IMR-90 (cell line): ENCODE results near the gene SIN3B. TPM values are rescaled to one million over a fixed set of nuclear protein-coding genes. Genes with fewer than 3 reads are reported as not detected.

Source experiments
- ATAC-seq: fragments of 200-7000 bp; cut with Tn5 transposase; 2 replicates; pipeline ENCODE4 v1.9.1; 2020; ENCODE audit warnings: low read depth, mild to moderate bottlenecking, moderate library complexity
- BruUV-seq: library from RNA; stranded (reverse); fragments of 400-500 nt; replicated peaks from 2 replicates; lab custom pipeline; 2021; lab: Mats Ljungman, UMichigan
- CTCF ChIA-PET: fragments of 300-600 bp; formaldehyde crosslinking; extraction: SDS; loops from one replicate; lab custom pipeline; 2021; ENCODE audit warnings: antibody characterized with exemption; lab: Yijun Ruan, JAX
- POLR2A ChIA-PET: fragments of 300-600 bp; sonication (Branson Sonifier 250); formaldehyde crosslinking; loops from one replicate; lab custom pipeline; 2022; ENCODE audit warnings: antibody characterized with exemption; ENCODE audit not compliant: unreplicated experiment; lab: Charles Lee
- DNase-seq: peaks from one replicate; pipeline ENCODE4 v3.0.0; 2013
- H2AFZ ChIP-seq: replicated peaks from 2 replicates; pipeline ENCODE3; 2013; ENCODE audit warnings: low read length, mild to moderate bottlenecking; ENCODE audit not compliant: poor library complexity
- H2AK5ac ChIP-seq: 2 replicates; pipeline ENCODE4 v1.6.1; 2013; ENCODE audit warnings: low read depth, low read length, inconsistent platforms
- H2AK9ac ChIP-seq: replicated peaks from 2 replicates; pipeline ENCODE3; 2013; ENCODE audit warnings: mild to moderate bottlenecking, low read depth, low read length, moderate library complexity; ENCODE audit not compliant: poor library complexity
- H2BK120ac ChIP-seq: 2 replicates; pipeline ENCODE4 v1.6.1; 2013; ENCODE audit warnings: low read depth, low read length, inconsistent platforms
- H2BK15ac ChIP-seq: 3 replicates; pipeline ENCODE4 v1.6.1; 2013; ENCODE audit warnings: low read depth, low read length, inconsistent platforms
- H2BK20ac ChIP-seq: 2 replicates; pipeline ENCODE4 v1.6.1; 2013; ENCODE audit warnings: low read depth, mild to moderate bottlenecking, inconsistent platforms, low read length, moderate library complexity
- H2BK5ac ChIP-seq: 2 replicates; pipeline ENCODE4 v1.6.1; 2013; ENCODE audit warnings: mild to moderate bottlenecking, low read depth, low read length, inconsistent platforms; ENCODE audit not compliant: poor library complexity, severe bottlenecking
- H3K14ac ChIP-seq: replicated peaks from 2 replicates; pipeline ENCODE4 v1.6.1; 2013; ENCODE audit warnings: low read depth, low read length, inconsistent platforms
- H3K18ac ChIP-seq: 2 replicates; pipeline ENCODE4 v1.6.1; 2013; ENCODE audit warnings: low read depth, low read length, control low read depth
- H3K23ac ChIP-seq: 2 replicates; pipeline ENCODE4 v1.6.1; 2013; ENCODE audit warnings: low read depth, low read length, inconsistent platforms
- H3K27ac ChIP-seq: 2 replicates; pipeline ENCODE4 v1.5.1; 2013; ENCODE audit warnings: mild to moderate bottlenecking, control low read depth, low read length; ENCODE audit not compliant: insufficient read depth
- H3K27me3 ChIP-seq: 2 replicates; pipeline ENCODE4 v1.6.1; 2013; ENCODE audit warnings: low read length; ENCODE audit not compliant: control insufficient read depth, insufficient read depth
- H3K36me3 ChIP-seq: 2 replicates; pipeline ENCODE4 v1.6.1; 2013; ENCODE audit warnings: low read length, mixed read lengths; ENCODE audit not compliant: control insufficient read depth, insufficient read depth
- H3K4ac ChIP-seq: 2 replicates; pipeline ENCODE4 v1.6.1; 2013; ENCODE audit warnings: low read depth, low read length, inconsistent platforms
- H3K4me1 ChIP-seq: 2 replicates; pipeline ENCODE4 v1.6.1; 2013; ENCODE audit warnings: low read length, mixed read lengths; ENCODE audit not compliant: control insufficient read depth, insufficient read depth
- H3K4me2 ChIP-seq: 2 replicates; pipeline ENCODE4 v1.6.1; 2013; ENCODE audit warnings: low read depth, mild to moderate bottlenecking, control low read depth, low read length, moderate library complexity
- H3K4me3 ChIP-seq: 2 replicates; pipeline ENCODE4 v1.5.1; 2013; ENCODE audit warnings: low read depth, mild to moderate bottlenecking, control low read depth, low read length, moderate library complexity; ENCODE audit not compliant: insufficient read depth
- H3K56ac ChIP-seq: 2 replicates; pipeline ENCODE4 v1.6.1; 2013; ENCODE audit warnings: low read length, inconsistent platforms; ENCODE audit not compliant: insufficient read depth; ENCODE audit errors: extremely low read depth
- H3K79me1 ChIP-seq, 2 experiments: 2 replicates each; pipeline ENCODE4 v1.6.1; 2013; ENCODE audit warnings: low read length in 2 of 2, inconsistent platforms in 1 of 2, low read depth in 1 of 2
- H3K9ac ChIP-seq: 2 replicates; pipeline ENCODE4 v1.6.1; 2013; ENCODE audit warnings: low read depth, low read length, control low read depth
- H3K9me1 ChIP-seq: 2 replicates; pipeline ENCODE4 v1.6.1; 2013; ENCODE audit warnings: low read length, inconsistent platforms; ENCODE audit not compliant: insufficient read depth
- H3K9me3 ChIP-seq: 2 replicates; pipeline ENCODE4 v1.6.1; 2013; ENCODE audit warnings: low read length; ENCODE audit not compliant: control insufficient read depth, insufficient read depth
- H4K20me1 ChIP-seq: 2 replicates; pipeline ENCODE4 v1.6.1; 2013; ENCODE audit warnings: low read length, inconsistent platforms; ENCODE audit not compliant: insufficient read depth
- H4K5ac ChIP-seq: 2 replicates; pipeline ENCODE4 v1.6.1; 2013; ENCODE audit warnings: mild to moderate bottlenecking, low read depth, low read length, control low read depth
- H4K8ac ChIP-seq, 2 experiments: 2 replicates each; pipeline ENCODE4 v1.6.1; 2013; ENCODE audit warnings: low read depth in 2 of 2, low read length in 2 of 2, control low read depth in 1 of 2, inconsistent platforms in 1 of 2
- H4K91ac ChIP-seq: 2 replicates; pipeline ENCODE4 v1.6.1; 2013; ENCODE audit warnings: low read depth, low read length, inconsistent platforms; ENCODE audit not compliant: insufficient read depth
- BHLHE40 ChIP-seq: fragments of 150-350 bp; IDR thresholded peaks from 2 replicates; pipeline ENCODE4 v1.6.1; 2016; ENCODE audit warnings: mild to moderate bottlenecking, low read depth, low read length
- CEBPB ChIP-seq: IDR thresholded peaks from 2 replicates; pipeline ENCODE4 v1.6.1; 2012; ENCODE audit warnings: low read depth, low read length, improper control_type of control experiment
- CHD1 ChIP-seq: IDR thresholded peaks from 2 replicates; pipeline ENCODE4 v1.6.1; 2012; ENCODE audit warnings: low read depth, low read length, improper control_type of control experiment
- CTCF ChIP-seq: conservative IDR thresholded peaks from 2 replicates; pipeline ENCODE4 v1.5.1; 2012; ENCODE audit warnings: mild to moderate bottlenecking, low read depth, low read length, improper control_type of control experiment
- FOS ChIP-seq: fragments of 150-350 bp; IDR thresholded peaks from 2 replicates; pipeline ENCODE4 v1.6.1; 2016; ENCODE audit warnings: low read depth, low read length
- MAFK ChIP-seq: IDR thresholded peaks from 2 replicates; pipeline ENCODE4 v1.6.1; 2012; ENCODE audit warnings: low read depth, low read length, improper control_type of control experiment
- MAZ ChIP-seq: IDR thresholded peaks from 2 replicates; pipeline ENCODE4 v1.6.1; 2012; ENCODE audit warnings: low read depth, mild to moderate bottlenecking, low read length, improper control_type of control experiment, moderate library complexity, borderline replicate concordance
- MXI1 ChIP-seq: IDR thresholded peaks from 2 replicates; pipeline ENCODE4 v1.6.1; 2012; ENCODE audit warnings: low read depth, mild to moderate bottlenecking, low read length, moderate library complexity, borderline replicate concordance
- NFE2L2 ChIP-seq: fragments of 150-350 bp; IDR thresholded peaks from 2 replicates; pipeline ENCODE4 v1.6.1; 2016; ENCODE audit warnings: low read depth, mild to moderate bottlenecking, low read length
- POLR2A ChIP-seq: IDR thresholded peaks from 2 replicates; pipeline ENCODE4 v1.6.1; 2012; ENCODE audit warnings: mild to moderate bottlenecking, low read depth, low read length
- RAD21 ChIP-seq: IDR thresholded peaks from 2 replicates; pipeline ENCODE4 v1.6.1; 2012; ENCODE audit warnings: low read length, improper control_type of control experiment
- RCOR1 ChIP-seq: IDR thresholded peaks from 2 replicates; pipeline ENCODE4 v1.6.1; 2012; ENCODE audit warnings: mild to moderate bottlenecking, low read length, improper control_type of control experiment; ENCODE audit not compliant: insufficient replicate concordance
- RFX5 ChIP-seq: IDR thresholded peaks from 2 replicates; pipeline ENCODE4 v1.8.0; 2012; ENCODE audit warnings: low read depth, mild to moderate bottlenecking, low read length, moderate library complexity
- SMC3 ChIP-seq: fragments of 150-350 bp; IDR thresholded peaks from 2 replicates; pipeline ENCODE4 v1.6.1; 2016; ENCODE audit warnings: low read depth, mild to moderate bottlenecking, antibody characterized with exemption, low read length, moderate library complexity
- USF2 ChIP-seq: fragments of 150-350 bp; IDR thresholded peaks from 2 replicates; pipeline ENCODE4 v1.6.1; 2017; ENCODE audit warnings: mild to moderate bottlenecking, antibody characterized with exemption, low read length, low read depth
- WGBS, 2 experiments: methylation state at CpG; one replicate each; pipeline versions ENCODE4 v1.1.5 to v1.1.7; 2013; ENCODE audit warnings: missing lambda C conversion rate in 2 of 2; ENCODE audit not compliant: insufficient read length in 1 of 2; ENCODE audit errors: extremely low coverage in 2 of 2; 5-methylcytosine and 5-hydroxymethylcytosine counted together
- dilution Hi-C: fragments of 300-500 bp; cut with HindIII; formaldehyde crosslinking; loops from one replicate; pipeline ENCODE4 v1.14.3; 2018; ENCODE audit warnings: low sequenced_read_pairs; ENCODE audit not compliant: unreplicated experiment
- in situ Hi-C: fragments of 300-500 bp; cut with MboI; formaldehyde crosslinking; loops from 3 replicates; pipeline ENCODE4 v1.14.3; 2019; ENCODE audit warnings: low sequenced_read_pairs, inconsistent platforms, mixed read lengths
- intact Hi-C: fragments of 100-400 bp; cut with micrococcal nuclease; formaldehyde crosslinking; loops from 2 replicates; pipeline ENCODE4 v1.10.0; 2022
- polyA plus RNA-seq, 3 experiments: library from polyadenylated mRNA; depleted of rRNA; stranded (reverse); fragments of >200 nt; gene quantifications; 2 replicates each; pipeline ENCODE4 v1.2.3, GENCODE V29; 2012; ENCODE audit warnings: low replicate concordance in 1 of 3
- total RNA-seq: library from RNA; depleted of rRNA; stranded (reverse); fragments of >200 nt; gene quantifications from 2 replicates; pipeline ENCODE4 v1.2.3, GENCODE V29; 2012
- TF ChIP-seq, protein P1 (sequence below): fragments of 150-350 bp; IDR thresholded peaks from 2 replicates; pipeline ENCODE4 v1.6.1; 2016; ENCODE audit warnings: low read depth, mild to moderate bottlenecking, low read length, moderate library complexity, borderline replicate concordance

Gene SIN3B
- total and polyA plus RNA-seq, 2 of the 4 experiments (the other 2 are of a cell fraction) = 7.9 to 40.0 TPM

- Histone ChIP-seq H3K79me1 (no peaks in the 10 kb centered on the region), H3K4me2 (no peak overlapping the region), H4K91ac (no peak overlapping the region), H2BK20ac (no peak overlapping the region), H2AK9ac (peak overlapping the region; percentile 61), H3K9me3 (no peaks in the 10 kb centered on the region), H3K4me3 (no peak overlapping the region), H3K9me1 (no peaks in the 10 kb centered on the region), H2AK5ac (no peak overlapping the region), H3K18ac (no peak overlapping the region), H3K14ac (no peak overlapping the region), H2BK5ac (no peak overlapping the region), H2AFZ (no peak overlapping the region), H2BK120ac (no peak overlapping the region), H3K4me1 (no peaks in the 10 kb centered on the region), H4K8ac (no peak overlapping the region), H4K20me1 (no peaks in the 10 kb centered on the region), H3K27ac (no peak overlapping the region), H3K56ac (no peak overlapping the region), H3K27me3 (peaks cover 3% of the 10 kb centered on the region; the same call in 1 of the 2 replicates), H3K9ac (no peak overlapping the region), H4K5ac (no peak overlapping the region), H3K23ac (no peak overlapping the region), H3K4ac (no peak overlapping the region), H2BK15ac (no peak overlapping the region), H3K36me3 (no peaks in the 10 kb centered on the region)
- intact Hi-C loops = no loop called here
- POLR2A ChIA-PET = no interaction called here
- 78% methylated on average over 11 of the region's 22 CpGs; no CpG with 5 or more reads in 1 of the 2 experiments for WGBS, 2 experiments
- in situ Hi-C loops = no loop called here
- ATAC-seq = no peak; the same call in 1 of the 2 replicates
- DNase-seq = no peak
- BruUV-seq = no TSS peak
- CTCF ChIA-PET = no interaction called here
- no peak for TF ChIP-seq MAFK
- TF ChIP-seq RFX5 = no peak
- no peak for TF ChIP-seq CTCF
- TF ChIP-seq CHD1 = no peak
- no peak for TF ChIP-seq SMC3
- TF ChIP-seq FOS = no peak
- no peak for TF ChIP-seq RCOR1
- TF ChIP-seq RAD21 = no peak
- no peak for TF ChIP-seq USF2
- TF ChIP-seq, protein P1, sequence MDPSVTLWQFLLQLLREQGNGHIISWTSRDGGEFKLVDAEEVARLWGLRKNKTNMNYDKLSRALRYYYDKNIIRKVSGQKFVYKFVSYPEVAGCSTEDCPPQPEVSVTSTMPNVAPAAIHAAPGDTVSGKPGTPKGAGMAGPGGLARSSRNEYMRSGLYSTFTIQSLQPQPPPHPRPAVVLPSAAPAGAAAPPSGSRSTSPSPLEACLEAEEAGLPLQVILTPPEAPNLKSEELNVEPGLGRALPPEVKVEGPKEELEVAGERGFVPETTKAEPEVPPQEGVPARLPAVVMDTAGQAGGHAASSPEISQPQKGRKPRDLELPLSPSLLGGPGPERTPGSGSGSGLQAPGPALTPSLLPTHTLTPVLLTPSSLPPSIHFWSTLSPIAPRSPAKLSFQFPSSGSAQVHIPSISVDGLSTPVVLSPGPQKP = no peak
- no peak for TF ChIP-seq POLR2A
- no peak for TF ChIP-seq MXI1
- TF ChIP-seq CEBPB = no peak
- TF ChIP-seq BHLHE40 = no peak
- no peak for TF ChIP-seq NFE2L2
- no peak for TF ChIP-seq MAZ
- dilution Hi-C loops = no loop called here
These were observed 60.2 kb downstream of the SIN3B start for GRCh38 chr19:16889366-16889882.
